ENCODE results near the gene KLC3. TPM values are rescaled to one million over a fixed set of nuclear protein-coding genes. Genes with fewer than 3 reads are reported as not detected.

Gene KLC3
- total RNA-seq, 1 donor from 2014 or later: not detected

GRCh38 chr19:45336696-45337251 lies 3.8 kb upstream of the KLC3 start:
- Mint-ChIP-seq H3K27ac (ENCODE audit: unreplicated experiment) (no peak overlapping the region), H3K27me3 (ENCODE audit: low read depth) (peaks cover 29% of the 10 kb centered on the region), H3K9me3 (no peaks in the 10 kb centered on the region), H3K4me1 (peaks cover 8% of the 10 kb centered on the region), H3K36me3 (ENCODE audit: low read depth) (no peaks in the 10 kb centered on the region), H3K4me3 (no peak overlapping the region)
- no peak for TF ChIP-seq CTCF (conservative IDR thresholded peaks at IDR 0.05)
- DNase-seq (ENCODE audit: low read depth, low spot score): no peak

- H3K36me3 Mint-ChIP-seq (ENCODE audit: low read depth): no peaks in the 10 kb centered on the region
- TF ChIP-seq CTCF (conservative IDR thresholded peaks at IDR 0.05): no peak
- H3K9me3 Mint-ChIP-seq: no peaks in the 10 kb centered on the region
- DNase-seq (ENCODE audit: low read depth, low spot score): no peak
- H3K27me3 Mint-ChIP-seq (ENCODE audit: low read depth): peaks cover 34% of the 10 kb centered on the region
- H3K4me1 Mint-ChIP-seq: peaks cover 8% of the 10 kb centered on the region
- no peak overlapping the region for H3K4me3 Mint-ChIP-seq
- no peak overlapping the region for H3K27ac Mint-ChIP-seq (ENCODE audit: unreplicated experiment)
Observed at GRCh38 chr19:45339629-45340028, 921 bp upstream of the KLC3 start.

- Mint-ChIP-seq H3K4me3 (no peak overlapping the region), H3K4me1 (peaks cover 8% of the 10 kb centered on the region), H3K27ac (ENCODE audit: unreplicated experiment) (no peak overlapping the region), H3K36me3 (ENCODE audit: low read depth) (no peaks in the 10 kb centered on the region), H3K9me3 (no peaks in the 10 kb centered on the region), H3K27me3 (ENCODE audit: low read depth) (peaks cover 42% of the 10 kb centered on the region)
- no peak for DNase-seq (ENCODE audit: low read depth, low spot score)
- TF ChIP-seq CTCF (conservative IDR thresholded peaks at IDR 0.05): no peak
Observed at GRCh38 chr19:45340899-45341453, 426 bp downstream of the KLC3 start.

GRCh38 chr19:45342911-45343310 lies 2.4 kb downstream of the KLC3 start:
- Mint-ChIP-seq H3K27ac (ENCODE audit: unreplicated experiment) (no peak overlapping the region), H3K4me1 (peaks cover 8% of the 10 kb centered on the region), H3K36me3 (ENCODE audit: low read depth) (no peaks in the 10 kb centered on the region), H3K9me3 (no peaks in the 10 kb centered on the region), H3K27me3 (ENCODE audit: low read depth) (peaks cover 46% of the 10 kb centered on the region), H3K4me3 (no peak overlapping the region)
- DNase-seq (ENCODE audit: low read depth, low spot score): no peak
- no peak for TF ChIP-seq CTCF (conservative IDR thresholded peaks at IDR 0.05)

GRCh38 chr19:45344621-45345505 lies 4.3 kb downstream of the KLC3 start:
- no peak for DNase-seq (ENCODE audit: low read depth, low spot score)
- Mint-ChIP-seq H3K4me3 (peak overlapping the region; percentile 29), H3K27ac (ENCODE audit: unreplicated experiment) (peak overlapping the region; percentile 64), H3K27me3 (ENCODE audit: low read depth) (peaks cover 34% of the 10 kb centered on the region), H3K4me1 (peaks cover 4% of the 10 kb centered on the region), H3K9me3 (no peaks in the 10 kb centered on the region), H3K36me3 (ENCODE audit: low read depth) (no peaks in the 10 kb centered on the region)
- no peak for TF ChIP-seq CTCF (conservative IDR thresholded peaks at IDR 0.05)
